Smooth muscle cell (in vitro differentiated cells): Measurements from ENCODE around the gene MKS1. TPM values are rescaled to one million over a fixed set of nuclear protein-coding genes. Genes with fewer than 3 reads are reported as not detected.

Source experiments
- DNase-seq: peaks from one replicate; lab custom pipeline; 2025; ENCODE audit not compliant: unreplicated experiment; lab: John Stamatoyannopoulos, UW
- H2AFZ ChIP-seq: fragments of 200-600 bp; sonication (generic); 2 replicates; pipeline ENCODE4 v1.6.0; 2016; ENCODE audit warnings: antibody characterized with exemption, low read depth, mild to moderate bottlenecking
- H3F3A ChIP-seq: fragments of 200-600 bp; sonication (generic); 2 replicates; pipeline ENCODE4 v1.6.0; 2017; ENCODE audit warnings: antibody characterized with exemption, low read depth
- H3K27ac ChIP-seq: fragments of 200-600 bp; sonication (generic); 2 replicates; pipeline ENCODE4 v1.5.1; 2016; ENCODE audit warnings: low read depth, mild to moderate bottlenecking
- H3K27me3 ChIP-seq: fragments of 200-600 bp; sonication (generic); 2 replicates; pipeline ENCODE4 v1.6.1; 2016; ENCODE audit warnings: low read depth, mild to moderate bottlenecking
- H3K36me3 ChIP-seq: fragments of 200-600 bp; sonication (generic); 2 replicates; pipeline ENCODE4 v1.5.1; 2016; ENCODE audit warnings: low read depth
- H3K4me1 ChIP-seq: fragments of 200-600 bp; sonication (generic); 2 replicates; pipeline ENCODE4 v1.5.1; 2016; ENCODE audit warnings: low read depth
- H3K4me2 ChIP-seq: fragments of 200-600 bp; sonication (generic); 2 replicates; pipeline ENCODE4 v1.6.0; 2016; ENCODE audit warnings: mild to moderate bottlenecking
- H3K4me3 ChIP-seq: fragments of 200-600 bp; sonication (generic); 2 replicates; pipeline ENCODE4 v1.5.1; 2016; ENCODE audit warnings: mild to moderate bottlenecking
- H3K79me2 ChIP-seq: fragments of 200-600 bp; sonication (generic); 2 replicates; pipeline ENCODE4 v1.6.0; 2016; ENCODE audit warnings: low read depth, mild to moderate bottlenecking
- H3K9ac ChIP-seq: fragments of 200-600 bp; sonication (generic); 2 replicates; pipeline ENCODE4 v1.6.0; 2016; ENCODE audit warnings: low read depth
- H3K9me3 ChIP-seq: fragments of 200-600 bp; sonication (generic); replicated peaks from 2 replicates; pipeline ENCODE4 v1.5.1; 2016; ENCODE audit warnings: low read depth
- H4K20me1 ChIP-seq: fragments of 200-600 bp; sonication (generic); 2 replicates; pipeline ENCODE4 v1.6.0; 2016; ENCODE audit warnings: low read depth
- WGBS: methylation state at CpG from one replicate; pipeline ENCODE4 v1.1.7; 2016; ENCODE audit warnings: low lambda C conversion rate; 5-methylcytosine and 5-hydroxymethylcytosine counted together
- polyA plus RNA-seq: library from polyadenylated mRNA; unstranded; fragments of >200 nt; fragmentation: Nextera tagmentation; extraction: Ambion mirVana; gene quantifications from 2 replicates; pipeline ENCODE4 v1.2.1, GENCODE V29; 2016
- total RNA-seq: library from RNA; depleted of rRNA; stranded (reverse); fragments of >200 nt; gene quantifications from 2 replicates; pipeline ENCODE4 v1.2.3, GENCODE V29; 2014
- TF ChIP-seq, protein P1 (sequence below): fragments of 200-600 bp; sonication (generic); IDR thresholded peaks from 2 replicates; pipeline ENCODE4 v1.5.1; 2017; ENCODE audit warnings: borderline replicate concordance, mild to moderate bottlenecking, antibody characterized with exemption; ENCODE audit not compliant: insufficient read depth, poor library complexity, severe bottlenecking

The MKS1 gene
- total and polyA plus RNA-seq, 2 experiments from 2014 or later: 15.6 to 22.8 TPM

- Histone ChIP-seq H3K79me2 (no peaks in the 10 kb centered on the region), H3K27me3 (peaks cover 71% of the 10 kb centered on the region), H3K27ac (no peak overlapping the region), H3K4me3 (no peak overlapping the region), H3K36me3 (no peaks in the 10 kb centered on the region), H3K9ac (no peak overlapping the region), H2AFZ (no peak overlapping the region), H3K9me3 (no peaks in the 10 kb centered on the region), H4K20me1 (no peaks in the 10 kb centered on the region), H3K4me2 (no peak overlapping the region), H3F3A (no peaks in the 10 kb centered on the region), H3K4me1 (no peaks in the 10 kb centered on the region)
- DNase-seq: no peak
- WGBS: 81% methylated on average over 1 of the region's 1 CpG
- TF ChIP-seq, protein P1, sequence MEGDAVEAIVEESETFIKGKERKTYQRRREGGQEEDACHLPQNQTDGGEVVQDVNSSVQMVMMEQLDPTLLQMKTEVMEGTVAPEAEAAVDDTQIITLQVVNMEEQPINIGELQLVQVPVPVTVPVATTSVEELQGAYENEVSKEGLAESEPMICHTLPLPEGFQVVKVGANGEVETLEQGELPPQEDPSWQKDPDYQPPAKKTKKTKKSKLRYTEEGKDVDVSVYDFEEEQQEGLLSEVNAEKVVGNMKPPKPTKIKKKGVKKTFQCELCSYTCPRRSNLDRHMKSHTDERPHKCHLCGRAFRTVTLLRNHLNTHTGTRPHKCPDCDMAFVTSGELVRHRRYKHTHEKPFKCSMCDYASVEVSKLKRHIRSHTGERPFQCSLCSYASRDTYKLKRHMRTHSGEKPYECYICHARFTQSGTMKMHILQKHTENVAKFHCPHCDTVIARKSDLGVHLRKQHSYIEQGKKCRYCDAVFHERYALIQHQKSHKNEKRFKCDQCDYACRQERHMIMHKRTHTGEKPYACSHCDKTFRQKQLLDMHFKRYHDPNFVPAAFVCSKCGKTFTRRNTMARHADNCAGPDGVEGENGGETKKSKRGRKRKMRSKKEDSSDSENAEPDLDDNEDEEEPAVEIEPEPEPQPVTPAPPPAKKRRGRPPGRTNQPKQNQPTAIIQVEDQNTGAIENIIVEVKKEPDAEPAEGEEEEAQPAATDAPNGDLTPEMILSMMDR: no peak
Measured at GRCh38 chr17:58263773-58264172, 44.7 kb upstream of the MKS1 start.

DNA sequence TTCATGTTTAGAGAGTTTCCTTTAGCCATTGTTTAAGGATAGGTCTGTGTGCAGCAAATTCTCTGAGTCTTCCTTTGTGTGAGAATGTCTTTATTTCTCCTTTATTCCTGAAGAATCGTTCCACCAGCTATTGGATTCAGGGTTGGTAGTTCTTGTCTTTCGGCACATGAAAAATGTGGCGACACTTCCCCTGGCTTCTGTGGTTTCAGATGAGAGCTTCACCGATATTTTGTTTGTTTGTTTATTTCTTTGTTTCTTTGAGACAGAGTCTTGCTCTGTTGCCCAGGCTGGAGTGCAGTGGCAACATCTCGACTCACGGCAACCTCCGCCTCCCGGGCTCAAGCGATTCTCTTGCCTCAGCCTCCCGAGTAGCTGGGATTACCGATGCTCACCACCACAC lies 43.1 kb upstream of the MKS1 start:
- Histone ChIP-seq H3K4me1 (no peaks in the 10 kb centered on the region), H2AFZ (no peak overlapping the region), H3K27me3 (peaks cover 87% of the 10 kb centered on the region), H3K9ac (no peak overlapping the region), H3F3A (no peaks in the 10 kb centered on the region), H3K79me2 (no peaks in the 10 kb centered on the region), H3K27ac (no peak overlapping the region), H3K4me2 (no peak overlapping the region), H4K20me1 (no peaks in the 10 kb centered on the region), H3K9me3 (no peaks in the 10 kb centered on the region), H3K4me3 (no peak overlapping the region), H3K36me3 (no peaks in the 10 kb centered on the region)
- TF ChIP-seq, protein P1: no peak
- DNase-seq: no peak
- WGBS: 94% methylated on average over 11 of the region's 11 CpGs

DNA sequence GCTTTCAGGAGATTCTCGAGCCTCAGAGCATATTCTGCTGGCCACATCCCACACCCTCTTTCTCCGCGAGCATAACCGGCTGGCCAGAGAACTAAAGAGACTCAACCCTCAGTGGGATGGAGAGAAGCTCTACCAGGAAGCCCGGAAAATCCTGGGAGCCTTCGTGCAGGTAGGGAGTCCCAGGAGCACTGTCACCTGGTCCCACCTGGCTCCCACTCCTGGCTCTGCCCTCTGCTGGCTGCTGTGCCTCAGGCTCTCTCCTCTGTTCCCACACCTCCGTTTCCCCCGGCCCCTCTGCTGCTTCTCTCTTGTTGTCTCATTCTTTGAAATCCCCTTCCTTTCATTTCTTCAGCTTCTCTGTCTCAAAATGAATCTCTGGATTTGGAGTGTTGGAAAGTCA lies 35.7 kb upstream of the MKS1 start:
- Histone ChIP-seq H3K9me3 (no peaks in the 10 kb centered on the region), H3F3A (no peaks in the 10 kb centered on the region), H3K27ac (no peak overlapping the region), H3K36me3 (no peaks in the 10 kb centered on the region), H3K4me2 (no peak overlapping the region), H3K9ac (no peak overlapping the region), H3K4me3 (no peak overlapping the region), H3K27me3 (peaks cover 92% of the 10 kb centered on the region), H3K79me2 (no peaks in the 10 kb centered on the region), H2AFZ (no peak overlapping the region), H3K4me1 (no peaks in the 10 kb centered on the region), H4K20me1 (no peaks in the 10 kb centered on the region)
- no peak for DNase-seq
- TF ChIP-seq, protein P1: peak; percentile 10
- 29% methylated on average over 8 of the region's 8 CpGs for WGBS

GRCh38 chr17:58253082-58253481 lies 34.0 kb upstream of the MKS1 start:
- Histone ChIP-seq H3K79me2 (no peaks in the 10 kb centered on the region), H3K4me3 (no peak overlapping the region), H3K4me1 (no peaks in the 10 kb centered on the region), H3K36me3 (no peaks in the 10 kb centered on the region), H3K27me3 (peaks cover 84% of the 10 kb centered on the region), H3K9ac (no peak overlapping the region), H3K9me3 (no peaks in the 10 kb centered on the region), H3K4me2 (no peak overlapping the region), H3K27ac (no peak overlapping the region), H2AFZ (no peak overlapping the region), H4K20me1 (no peaks in the 10 kb centered on the region), H3F3A (no peaks in the 10 kb centered on the region)
- no peak for DNase-seq
- TF ChIP-seq, protein P1: no peak
- 90% methylated on average over 3 of the region's 3 CpGs for WGBS
